HG02678 (cell line): Measurements from ENCODE around the gene CENPS.
A peak's percentile ranks its signal among the peaks of the same experiment; 100 is the strongest.
"Not testable (repeated sequence)": the region's sequence is repeated elsewhere in the genome, so short reads cannot be mapped to it uniquely, and the experiment has no call there.

Experiments used
- ATAC-seq: cut with Tn5 transposase; IDR thresholded peaks from one replicate; pipeline ENCODE4 v1.9.1; 2021; ENCODE audit warnings: mild to moderate bottlenecking, moderate library complexity; ENCODE audit not compliant: unreplicated experiment

Gene CENPS

DNA sequence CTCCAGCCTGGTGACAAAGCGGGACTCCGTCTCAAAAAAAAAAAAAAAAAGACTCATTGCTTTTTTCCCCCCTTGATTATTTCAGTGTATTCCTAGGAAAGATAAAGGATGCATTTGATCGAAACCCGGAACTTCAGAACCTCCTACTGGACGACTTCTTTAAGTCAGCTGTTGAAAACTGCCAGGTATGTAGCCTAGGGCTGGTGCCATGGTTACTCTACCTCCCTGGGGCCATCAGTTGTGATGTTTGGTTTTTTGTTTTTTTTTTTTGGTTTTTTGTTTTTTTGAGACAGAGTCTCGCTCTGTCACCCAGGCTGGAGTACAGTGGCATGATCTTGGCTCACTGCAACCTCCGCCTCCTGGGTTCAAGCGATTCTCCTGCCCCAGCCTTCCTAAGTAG, 11.5 kb upstream of the CENPS start:
- not testable (repeated sequence) for ATAC-seq

DNA sequence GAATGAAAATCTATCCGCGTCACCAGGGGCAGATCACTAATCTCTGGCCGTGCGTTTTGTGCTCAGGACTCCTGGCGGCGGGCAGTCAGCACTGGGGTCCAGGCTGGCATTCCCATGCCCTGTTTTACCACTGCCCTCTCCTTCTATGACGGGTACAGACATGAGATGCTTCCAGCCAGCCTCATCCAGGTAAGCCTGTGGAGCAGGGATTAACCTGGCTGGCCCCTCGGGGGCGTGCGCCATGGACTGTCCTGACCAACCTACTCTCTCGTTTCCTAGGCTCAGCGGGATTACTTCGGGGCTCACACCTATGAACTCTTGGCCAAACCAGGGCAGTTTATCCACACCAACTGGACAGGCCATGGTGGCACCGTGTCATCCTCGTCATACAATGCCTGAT, 10.9 kb upstream of the CENPS start:
- ATAC-seq = no peak

DNA sequence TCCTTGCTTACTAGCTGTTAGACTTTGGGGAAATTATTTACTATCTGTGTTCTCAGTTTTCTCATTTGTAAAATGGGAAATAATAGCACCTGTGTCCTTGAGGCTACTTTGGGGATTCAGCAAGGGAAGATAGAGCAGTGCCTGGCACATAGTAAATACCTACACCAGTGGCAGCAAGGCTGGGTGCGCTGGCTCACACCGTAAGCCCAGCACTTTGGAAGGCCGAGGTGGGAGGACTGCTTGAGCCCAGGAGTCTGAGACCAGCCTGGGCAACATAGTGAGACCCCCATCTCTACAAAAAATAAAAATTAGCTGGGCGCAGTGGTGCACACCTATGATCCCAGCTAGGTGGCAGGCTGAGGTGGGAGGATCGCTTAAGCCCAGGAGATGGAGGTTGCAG, 8.6 kb upstream of the CENPS start:
- ATAC-seq = no peak

DNA sequence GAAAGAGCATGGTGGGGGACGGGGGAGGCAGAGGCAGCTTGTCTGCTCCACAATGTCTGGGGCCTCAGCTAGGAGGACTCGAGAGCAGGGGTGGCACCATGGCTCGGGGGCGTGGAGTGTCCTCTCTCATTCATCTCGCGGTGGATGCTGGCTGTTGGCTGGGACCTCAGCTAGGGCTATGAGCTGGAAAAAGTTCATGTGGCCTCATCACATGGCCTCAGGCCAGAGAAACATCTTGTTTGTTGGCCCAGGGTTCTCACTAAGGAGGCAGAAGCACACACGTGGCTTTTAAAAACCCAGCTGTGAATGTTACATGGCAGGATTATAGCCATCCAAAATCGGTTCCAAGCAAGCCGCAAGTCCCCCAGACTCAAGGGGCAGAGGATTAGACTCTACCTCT, 6.2 kb upstream of the CENPS start:
- no peak for ATAC-seq

DNA sequence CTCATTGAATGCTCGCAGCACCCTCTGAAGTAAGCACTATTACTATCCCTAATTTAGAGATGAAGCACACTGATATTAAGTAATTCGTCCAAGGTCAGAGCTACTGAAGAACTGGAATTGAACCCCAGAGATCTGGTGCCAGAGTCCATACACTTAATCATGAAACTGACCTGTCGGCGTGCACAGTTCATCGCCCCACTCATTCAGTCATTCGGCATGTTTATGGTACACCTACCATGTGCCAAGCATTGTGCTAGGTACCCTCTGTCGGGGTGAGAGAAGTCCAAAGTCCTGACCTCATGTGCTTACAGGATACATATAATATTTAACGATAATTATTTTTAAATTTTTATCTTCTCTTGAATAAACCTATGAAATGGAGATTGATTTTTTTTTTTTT, 5.6 kb upstream of the CENPS start:
- no peak for ATAC-seq

DNA sequence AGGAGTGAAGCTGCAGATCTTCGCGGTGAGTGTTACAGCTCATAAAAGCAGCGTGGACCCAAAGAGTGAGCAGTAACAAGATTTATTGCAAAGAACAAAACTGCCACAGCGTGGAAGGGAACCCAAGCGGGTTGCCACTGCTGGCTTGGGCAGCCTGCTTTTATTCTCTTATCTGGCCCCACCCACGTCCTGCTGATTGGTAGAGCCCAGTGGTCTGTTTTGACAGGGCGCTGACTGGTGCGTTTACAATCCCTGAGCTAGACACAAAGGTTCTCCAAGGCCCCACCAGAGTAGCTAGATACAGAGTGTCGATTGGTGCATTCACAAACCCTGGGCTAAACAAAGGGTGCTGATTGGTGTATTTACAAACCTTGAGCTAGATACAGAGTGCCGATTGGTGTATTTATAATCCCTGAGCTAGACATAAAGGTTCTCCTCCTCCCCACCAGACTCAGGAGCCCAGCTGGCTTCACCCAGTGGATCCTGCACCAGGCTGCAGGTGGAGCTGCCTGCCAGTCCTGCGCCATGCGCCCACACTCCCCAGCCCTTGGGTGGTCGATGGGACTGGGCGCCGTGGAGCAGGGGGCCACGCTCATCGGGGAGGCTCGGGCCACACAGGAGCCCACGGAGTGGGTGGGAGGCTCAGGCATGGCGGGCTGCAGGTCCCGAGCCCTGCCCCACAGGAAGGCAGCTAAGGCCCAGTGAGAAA, 4.3 kb upstream of the CENPS start:
- ATAC-seq = not testable (repeated sequence)

DNA sequence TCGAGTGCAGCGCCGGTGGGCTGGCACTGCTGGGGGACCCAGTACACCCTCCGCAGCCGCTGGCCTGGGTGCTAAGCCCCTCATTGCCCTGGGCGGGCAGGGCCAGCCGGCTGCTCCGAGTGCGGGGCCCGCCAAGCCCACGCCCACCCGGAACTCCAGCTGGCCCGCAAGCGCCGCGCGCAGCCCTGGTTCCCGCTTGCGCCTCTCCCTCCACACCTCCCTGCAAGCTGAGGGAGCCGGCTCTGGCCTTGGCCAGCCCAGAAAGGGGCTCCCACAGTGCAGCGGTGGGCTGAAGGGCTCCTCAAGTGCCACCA, 3.7 kb upstream of the CENPS start:
- ATAC-seq = not testable (repeated sequence)

DNA sequence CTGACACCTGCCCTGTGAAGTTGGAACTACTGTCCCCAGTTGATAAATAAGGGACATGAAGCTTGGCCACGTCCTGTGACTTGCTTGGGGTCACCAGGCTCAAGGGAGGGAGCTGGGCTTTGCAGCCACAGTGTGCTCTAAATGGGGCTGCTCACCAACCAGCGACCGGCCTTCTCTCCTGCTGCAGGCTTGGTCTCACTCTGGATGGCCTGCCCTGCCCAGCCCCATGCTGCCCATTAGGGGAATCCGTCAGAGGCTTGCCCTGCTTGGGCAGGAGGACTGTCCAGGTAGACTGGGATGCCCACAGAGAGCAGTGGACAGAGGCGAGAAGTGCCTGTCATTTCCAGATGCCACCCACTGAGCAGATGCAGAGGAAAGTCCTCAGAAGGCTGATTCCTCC, 1.2 kb upstream of the CENPS start:
- ATAC-seq = no peak

DNA sequence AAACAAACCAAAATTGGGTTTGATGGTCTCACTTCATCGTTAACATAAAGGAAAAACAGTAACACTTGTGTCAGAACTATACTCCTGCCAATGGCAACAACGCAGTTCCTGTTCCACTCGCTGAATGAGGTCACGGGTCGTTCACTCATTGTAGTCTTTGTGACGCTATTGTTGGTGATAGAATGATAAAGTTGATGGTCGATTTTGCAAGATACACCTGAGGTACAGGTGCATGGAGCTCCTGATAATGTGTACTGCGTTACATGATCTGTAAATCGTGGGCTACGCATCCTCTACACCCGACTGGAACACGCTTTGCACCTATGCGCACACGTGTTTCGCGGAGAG, 391 bp upstream of the CENPS start:
- peak; percentile 4 for ATAC-seq

DNA sequence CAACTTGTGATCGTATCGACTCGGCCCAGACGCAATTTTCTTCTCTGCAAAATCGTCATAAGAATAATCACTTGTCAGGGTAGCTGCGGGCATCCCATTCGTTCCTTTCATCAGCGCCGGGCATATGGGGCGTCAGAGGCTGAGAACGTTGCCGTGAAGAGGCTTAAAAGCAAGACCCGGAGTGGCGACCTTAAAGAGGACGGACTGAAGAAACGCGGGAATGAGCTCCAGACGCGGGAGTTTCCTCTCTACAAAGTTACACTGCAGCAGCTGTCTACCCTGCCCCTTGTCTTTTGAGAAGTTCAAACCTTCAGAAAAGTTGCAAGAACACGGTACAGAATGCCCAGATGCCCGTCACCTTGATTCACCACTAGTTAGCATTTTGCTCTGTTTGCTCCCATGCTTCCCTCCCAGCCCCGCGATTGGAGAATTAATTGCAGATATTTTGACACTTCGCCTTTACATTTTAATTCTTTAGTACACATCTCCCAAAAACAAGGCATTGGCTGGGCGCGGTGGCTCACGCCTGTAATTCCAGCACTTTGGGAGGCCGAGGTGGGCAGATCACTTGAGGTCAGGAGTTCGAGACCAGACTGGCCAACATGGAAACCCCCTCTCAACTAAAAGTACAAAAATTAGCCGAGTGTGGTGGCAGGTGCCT, 967 bp downstream of the CENPS start:
- ATAC-seq = no peak

DNA sequence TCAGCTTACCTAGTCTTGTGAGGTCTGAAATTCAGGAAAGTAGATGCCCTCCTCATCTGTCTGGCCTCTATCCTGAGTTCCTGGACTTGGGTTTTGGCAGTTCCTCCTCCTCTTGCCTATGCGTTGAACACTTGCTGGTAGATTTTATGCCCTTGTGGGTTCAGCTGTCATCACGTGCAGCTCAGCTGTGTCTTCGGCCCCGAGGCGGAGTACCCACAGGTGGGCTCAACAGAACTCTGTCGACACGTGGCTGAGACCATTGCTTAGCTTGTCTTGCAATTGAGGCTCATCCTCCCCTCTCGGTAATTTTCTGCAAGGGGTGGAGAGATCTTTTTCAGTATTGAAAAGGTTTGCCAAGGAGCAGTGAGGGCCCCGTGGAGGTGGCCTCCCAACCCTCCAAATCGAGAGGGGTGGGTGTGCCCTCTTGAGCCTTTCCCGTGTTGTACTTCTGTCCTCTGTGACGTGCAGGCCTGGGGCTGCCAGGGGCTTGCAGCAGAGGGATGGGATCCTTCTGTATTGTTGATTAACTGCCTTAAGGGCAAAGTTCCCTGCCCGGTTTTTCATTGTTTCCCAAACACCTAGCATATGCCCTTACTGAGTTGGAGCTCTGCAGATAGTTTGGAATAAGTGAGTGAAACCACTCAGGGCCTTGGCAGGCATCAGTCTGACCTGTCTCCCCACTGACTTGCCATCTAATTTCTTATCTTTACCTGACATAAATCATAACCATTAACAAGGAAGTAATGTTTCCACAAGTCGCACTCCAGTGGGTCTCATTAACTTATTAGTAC, 2.9 kb downstream of the CENPS start:
- ATAC-seq = no peak

DNA sequence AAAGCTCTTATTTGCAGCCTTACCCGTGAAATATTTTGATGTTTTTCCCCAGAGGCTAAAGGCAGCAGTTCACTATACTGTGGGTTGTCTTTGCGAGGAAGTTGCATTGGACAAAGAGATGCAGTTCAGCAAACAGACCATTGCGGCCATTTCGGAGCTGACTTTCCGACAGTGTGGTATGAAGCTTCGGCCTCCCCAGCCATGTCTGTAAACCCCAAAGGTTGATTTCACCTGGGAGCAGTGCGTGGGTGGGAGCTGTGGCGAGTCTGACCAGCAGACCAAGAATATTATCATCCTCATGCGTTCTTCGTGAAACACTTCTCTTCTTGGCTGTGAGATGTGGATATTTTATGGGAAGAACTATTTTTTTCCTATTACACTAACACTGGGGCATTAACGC, 3.6 kb downstream of the CENPS start:
- no peak for ATAC-seq

DNA sequence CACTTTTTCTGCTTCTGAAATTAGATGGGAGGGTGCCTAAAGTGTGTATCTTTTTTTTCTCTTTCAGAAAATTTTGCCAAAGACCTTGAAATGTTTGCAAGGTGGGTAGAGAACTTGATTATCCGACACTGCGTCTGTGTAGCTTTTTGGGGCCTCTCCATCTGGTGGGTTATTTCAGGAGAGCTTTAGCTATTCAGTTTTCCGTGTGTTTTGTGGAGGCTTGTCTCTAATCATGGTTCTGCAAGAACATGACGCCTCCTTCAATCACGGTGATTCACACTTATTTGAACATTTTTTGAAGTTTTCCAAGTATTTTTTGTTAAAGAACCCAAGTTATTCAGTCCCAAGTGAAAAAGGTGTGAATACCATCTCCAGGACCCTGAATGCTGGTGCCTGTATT, 4.4 kb downstream of the CENPS start:
- no peak for ATAC-seq

DNA sequence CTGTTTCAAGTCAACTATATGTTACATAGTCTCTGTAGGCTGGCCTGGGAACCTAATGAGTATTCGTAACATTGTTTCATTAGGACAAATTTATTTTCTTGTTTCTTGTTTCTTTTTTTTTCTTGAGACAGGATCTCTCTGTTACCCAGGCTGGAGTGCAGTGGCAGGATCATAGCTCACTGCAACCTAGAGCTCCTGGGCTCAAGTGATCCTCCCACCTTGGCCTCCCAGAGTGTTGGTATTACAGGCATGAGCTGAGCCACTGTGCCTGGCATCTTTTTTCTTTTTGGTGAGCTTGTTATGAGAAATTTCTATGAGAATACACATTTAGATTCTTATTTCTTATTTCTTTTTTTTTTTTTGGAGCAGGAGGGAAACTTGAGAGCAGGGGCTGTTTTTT, 6.8 kb downstream of the CENPS start:
- ATAC-seq = no peak

DNA sequence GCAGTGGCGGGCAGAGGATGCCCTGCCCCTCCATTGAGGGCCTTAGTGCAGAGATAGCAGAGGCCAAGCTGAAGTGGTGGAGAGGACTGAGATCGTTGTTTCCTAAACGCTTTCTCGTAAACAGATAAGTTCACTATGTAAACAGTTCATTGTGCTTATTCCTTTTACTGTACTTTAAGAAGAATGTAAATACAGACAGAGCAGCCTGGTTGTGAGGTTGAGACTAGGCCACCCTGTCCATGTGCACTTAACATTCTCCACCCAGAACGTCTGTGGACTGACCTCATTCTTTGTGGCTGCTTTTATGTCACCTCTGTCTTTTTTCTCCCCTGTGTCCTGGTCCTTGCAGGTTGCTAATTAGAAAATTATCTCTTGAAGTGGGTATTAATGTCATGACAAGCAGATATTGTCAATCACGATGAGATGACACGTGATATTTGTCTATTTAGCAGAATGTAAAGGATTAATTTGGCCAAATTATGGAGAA, 8.5 kb downstream of the CENPS start:
- ATAC-seq = no peak

DNA sequence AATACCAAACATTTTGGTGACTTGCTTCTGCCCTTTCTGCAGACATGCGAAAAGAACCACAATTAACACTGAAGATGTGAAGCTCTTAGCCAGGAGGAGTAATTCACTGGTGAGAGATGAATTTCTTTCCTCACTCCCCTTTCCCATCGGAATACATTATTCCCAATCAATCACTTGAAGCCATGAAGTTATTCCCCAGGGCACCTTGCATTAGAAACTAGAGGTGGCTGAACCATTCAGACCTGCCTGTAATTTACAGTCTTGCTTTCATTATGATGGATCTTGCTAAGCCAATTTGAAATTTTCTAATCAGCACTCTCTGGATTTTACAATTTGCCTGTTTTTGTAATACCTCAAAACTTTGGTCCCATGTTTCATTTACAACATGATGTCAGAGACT, 10.1 kb downstream of the CENPS start:
- ATAC-seq = no peak

DNA sequence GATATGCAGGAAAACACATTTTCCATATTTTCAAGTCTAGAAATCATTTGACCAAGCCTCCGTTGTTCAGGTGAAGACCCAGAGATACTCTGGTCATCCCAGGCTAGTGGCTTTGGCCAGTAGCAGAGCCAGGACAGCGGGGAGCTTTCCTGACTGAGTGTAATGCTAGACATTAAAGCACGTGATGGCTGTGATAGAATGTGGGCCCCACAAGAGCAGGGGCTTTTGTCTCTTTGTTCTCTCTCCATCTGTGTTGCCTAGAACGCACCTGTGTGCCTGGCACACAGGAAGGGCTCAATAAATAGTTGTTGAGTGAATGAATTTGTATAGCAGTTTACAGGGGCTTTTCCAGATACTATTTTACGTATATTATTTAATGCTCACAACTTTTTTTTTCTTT, 10.6 kb downstream of the CENPS start:
- no peak for ATAC-seq

DNA sequence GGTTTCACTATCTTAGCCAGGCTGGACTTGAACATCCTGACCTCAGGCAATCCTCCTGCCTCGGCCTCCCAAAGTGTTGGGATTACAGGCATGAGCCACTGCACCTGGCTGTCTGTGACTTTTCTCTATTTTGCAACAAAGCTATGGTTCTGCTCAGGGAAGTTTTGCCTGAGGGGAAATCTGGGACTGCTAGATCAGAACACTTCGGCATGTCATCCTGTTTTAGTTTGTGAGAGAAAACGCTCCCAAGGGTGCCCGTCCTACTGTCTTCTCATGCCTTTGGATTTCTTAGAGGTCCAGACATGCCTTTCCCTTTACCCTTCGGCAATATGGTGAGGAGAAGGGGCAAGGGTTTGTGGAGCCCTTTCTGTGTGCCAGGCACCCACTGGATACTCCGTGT, 14.0 kb downstream of the CENPS start:
- ATAC-seq = no peak

DNA sequence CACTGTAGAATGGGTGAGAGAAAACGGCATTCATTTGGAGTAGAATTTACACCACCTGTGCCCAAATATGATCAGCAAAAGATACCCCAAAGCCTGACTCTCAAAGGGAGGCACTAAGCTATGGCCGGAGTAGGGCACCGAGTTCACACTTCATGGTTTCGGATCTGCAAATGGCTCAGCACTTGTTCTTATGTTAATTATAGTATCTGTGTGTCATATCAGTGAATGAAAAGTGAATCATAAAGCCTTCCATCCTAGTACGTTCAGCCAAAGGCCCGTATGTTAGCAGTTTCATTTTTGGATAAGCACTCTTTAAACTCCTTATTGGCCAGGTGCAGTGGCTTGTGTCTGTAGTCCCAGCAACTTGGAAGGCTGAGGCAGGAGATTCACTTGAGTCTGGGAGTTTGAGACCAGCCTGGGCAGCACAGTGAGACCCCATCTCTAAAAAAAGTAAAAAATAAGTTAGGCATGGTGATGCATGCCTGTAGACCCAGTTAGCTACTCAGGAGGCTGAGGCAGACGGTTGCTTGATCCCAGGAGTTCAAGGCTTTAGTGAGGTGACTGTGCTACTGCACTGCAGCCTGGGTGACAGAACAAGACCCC, 14.7 kb downstream of the CENPS start:
- no peak for ATAC-seq

DNA sequence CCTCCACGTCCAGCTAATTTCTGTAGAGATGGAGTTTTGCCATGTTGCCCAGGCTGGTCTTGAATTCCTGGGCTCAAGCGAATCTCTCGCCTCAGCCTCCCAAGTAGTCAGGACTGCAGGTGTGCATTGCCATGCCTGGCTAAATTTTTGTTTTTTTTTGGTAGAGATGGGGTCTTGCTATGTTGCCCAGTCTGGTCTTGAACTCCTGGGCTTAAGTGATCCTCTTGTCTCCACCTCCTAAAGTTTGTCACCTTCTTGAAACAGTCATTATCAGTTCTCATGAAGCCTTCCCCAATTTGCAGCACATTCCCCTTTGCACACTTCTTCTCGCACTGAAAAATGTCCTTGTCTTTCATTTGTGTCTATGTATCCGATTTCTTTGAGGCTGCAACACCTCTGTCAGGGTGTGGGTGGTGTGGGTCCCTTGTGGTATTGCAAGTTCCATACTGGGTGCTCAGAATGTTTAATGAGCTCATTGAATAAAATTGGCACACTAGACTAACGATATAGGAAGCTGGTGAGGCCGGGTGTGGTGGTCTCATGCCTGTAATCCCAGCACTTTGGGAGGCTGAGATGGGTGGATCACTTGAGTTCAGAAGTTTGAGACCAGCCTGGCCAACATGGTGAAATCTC, 16.7 kb downstream of the CENPS start:
- ATAC-seq = no peak

DNA sequence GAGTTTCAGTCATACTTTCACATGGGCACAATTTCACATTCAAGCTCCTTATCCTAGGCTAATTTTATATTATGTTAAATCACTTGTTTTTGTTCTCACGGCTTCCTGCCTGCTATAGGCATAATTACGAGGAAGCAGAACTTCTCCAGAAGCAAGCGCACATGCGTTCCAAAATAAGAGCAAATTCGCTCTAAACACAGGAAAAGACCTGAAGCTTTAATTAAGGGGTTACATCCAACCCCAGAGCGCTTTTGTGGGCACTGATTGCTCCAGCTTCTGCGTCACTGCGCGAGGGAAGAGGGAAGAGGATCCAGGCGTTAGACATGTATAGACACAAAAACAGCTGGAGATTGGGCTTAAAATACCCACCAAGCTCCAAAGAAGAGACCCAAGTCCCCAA, 19.5 kb downstream of the CENPS start, which contains the start of gene CORT:
Gene CORT (plus strand): TSS at position 281 of the 400 bp plus-strand sequence. CDS start 193 bp downstream, outside the sequence.
- ATAC-seq = no peak
